Left lung (tissue), 10 donors: Measurements from ENCODE around the gene ZSCAN10. TPM values are rescaled to one million over a fixed set of nuclear protein-coding genes. Genes with fewer than 3 reads are reported as not detected.

ENCODE experiments used
- ATAC-seq: fragments of 200-7000 bp; cut with Tn5 transposase; one replicate; pipeline ENCODE4 v1.9.1; 2020; ENCODE audit warnings: moderate library complexity
- DNase-seq, 4 donors: peaks; one replicate each; pipeline ENCODE4 v3.0.0-alpha.2; 2013 to 2020
- H3K27ac ChIP-seq, 2 donors: fragments of 200-600 bp; sonication (generic) in 1 of 2; one replicate each; pipeline versions ENCODE4 v1.5.0 to v1.8.0; 2020 to 2021
- H3K27me3 ChIP-seq, 2 donors: fragments of 200-600 bp; sonication (generic) in 1 of 2; one replicate each; pipeline versions ENCODE4 v1.5.0 to v1.8.0; 2020 to 2021
- H3K36me3 ChIP-seq, 2 donors: fragments of 200-600 bp; sonication (generic) in 1 of 2; one replicate each; pipeline versions ENCODE4 v1.5.0 to v1.8.0; 2020 to 2021
- H3K4me1 ChIP-seq, 2 donors: fragments of 200-600 bp; one replicate each; pipeline ENCODE4 v1.8.0; 2021
- H3K4me3 ChIP-seq, 2 donors: fragments of 200-600 bp; sonication (generic) in 1 of 2; one replicate each; pipeline versions ENCODE4 v1.5.0 to v1.8.0; 2020 to 2021; ENCODE audit warnings: mild to moderate bottlenecking in 1 of 2
- H3K9me3 ChIP-seq, 2 donors: fragments of 200-600 bp; sonication (generic) in 1 of 2; one replicate each; pipeline versions ENCODE4 v1.5.0 to v1.8.0; 2020 to 2021
- intact Hi-C, 2 donors: fragments of 100-400 bp; cut with DNase I; formaldehyde crosslinking; loops; one replicate each; pipeline versions ENCODE4 v1.11.2 to v1.14.2; 2022
- polyA plus RNA-seq, 6 donors: library from polyadenylated mRNA; unstranded; fragments of 120-200 nt; gene quantifications; one replicate each; pipeline ENCODE4 v1.2.1, GENCODE V29; 2013; ENCODE audit not compliant: insufficient read length in 6 of 6
- total RNA-seq, 2 donors: library from RNA; stranded (reverse); fragmentation: NEBNext Ultra II Directional; extraction: Animal tissue kit (Norgen Biotek cat#: 25700); gene quantifications; one replicate each; pipeline ENCODE4 v1.2.1, GENCODE V29; 2021
- TF ChIP-seq, protein P1 (sequence below), 2 donors: fragments of 200-600 bp; sonication (generic) in 1 of 2; IDR thresholded peaks; one replicate each; pipeline versions ENCODE4 v1.5.0 to v1.8.0; 2021; ENCODE audit warnings: antibody characterized with exemption in 2 of 2
- donor health status: DM: no; HTN: yes; CAD: no.
- donor health status: DM: no; HTN: no; CAD: no.

Gene ZSCAN10
- total and polyA plus RNA-seq, 8 donors, result 0.13 TPM; not detected in 7

DNA sequence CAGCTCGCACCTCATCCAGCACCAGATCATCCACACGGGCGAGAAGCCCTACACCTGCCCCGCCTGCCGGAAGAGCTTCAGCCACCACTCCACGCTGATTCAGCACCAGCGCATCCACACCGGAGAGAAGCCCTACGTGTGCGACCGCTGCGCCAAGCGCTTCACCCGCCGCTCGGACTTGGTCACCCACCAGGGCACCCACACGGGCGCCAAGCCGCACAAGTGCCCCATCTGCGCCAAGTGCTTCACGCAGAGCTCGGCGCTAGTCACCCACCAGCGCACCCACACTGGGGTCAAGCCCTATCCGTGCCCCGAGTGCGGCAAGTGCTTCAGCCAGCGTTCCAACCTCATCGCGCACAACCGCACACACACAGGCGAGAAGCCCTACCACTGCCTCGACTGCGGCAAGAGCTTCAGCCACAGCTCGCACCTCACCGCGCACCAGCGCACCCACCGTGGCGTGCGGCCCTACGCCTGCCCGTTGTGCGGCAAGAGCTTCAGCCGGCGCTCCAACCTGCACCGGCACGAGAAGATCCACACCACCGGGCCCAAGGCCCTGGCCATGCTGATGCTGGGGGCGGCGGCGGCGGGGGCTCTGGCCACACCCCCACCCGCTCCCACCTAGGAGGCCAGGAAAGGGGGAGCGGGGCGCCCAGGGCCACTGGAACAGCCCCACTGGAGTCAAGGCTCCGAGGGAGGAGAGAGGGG is 20.8 kb upstream of the ZSCAN10 start:
- peak in 1 of 4 donors; percentile 74 for DNase-seq

DNA sequence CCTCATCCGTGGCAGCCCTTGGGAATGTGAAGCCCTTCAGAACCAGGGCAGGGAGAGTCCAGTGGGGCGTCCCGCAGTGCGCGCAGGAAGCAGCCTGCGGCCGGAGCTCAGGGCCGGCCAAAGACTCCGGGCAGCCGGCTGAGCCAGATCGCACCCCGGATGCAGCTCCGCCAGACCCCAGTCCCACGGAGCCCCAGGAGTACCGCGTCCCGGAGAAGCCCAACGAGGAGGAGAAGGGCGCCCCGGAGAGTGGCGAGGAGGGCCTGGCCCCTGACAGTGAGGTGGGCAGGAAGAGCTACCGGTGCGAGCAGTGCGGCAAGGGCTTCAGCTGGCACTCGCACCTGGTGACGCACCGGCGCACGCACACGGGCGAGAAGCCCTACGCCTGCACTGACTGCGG is 20.2 kb upstream of the ZSCAN10 start:
- ATAC-seq, result no peak
- peaks cover 0 to 55% of the 10 kb centered on the region in 2 donors for H3K36me3 ChIP-seq
- H3K9me3 ChIP-seq, result no peaks in the 10 kb centered on the region
- H3K4me1 ChIP-seq, result peaks cover 5 to 9% of the 10 kb centered on the region in 2 donors
- intact Hi-C loops, result no loop called here
- no peak overlapping the region for H3K4me3 ChIP-seq
- H3K27me3 ChIP-seq, result no peaks in the 10 kb centered on the region
- TF ChIP-seq, protein P1, sequence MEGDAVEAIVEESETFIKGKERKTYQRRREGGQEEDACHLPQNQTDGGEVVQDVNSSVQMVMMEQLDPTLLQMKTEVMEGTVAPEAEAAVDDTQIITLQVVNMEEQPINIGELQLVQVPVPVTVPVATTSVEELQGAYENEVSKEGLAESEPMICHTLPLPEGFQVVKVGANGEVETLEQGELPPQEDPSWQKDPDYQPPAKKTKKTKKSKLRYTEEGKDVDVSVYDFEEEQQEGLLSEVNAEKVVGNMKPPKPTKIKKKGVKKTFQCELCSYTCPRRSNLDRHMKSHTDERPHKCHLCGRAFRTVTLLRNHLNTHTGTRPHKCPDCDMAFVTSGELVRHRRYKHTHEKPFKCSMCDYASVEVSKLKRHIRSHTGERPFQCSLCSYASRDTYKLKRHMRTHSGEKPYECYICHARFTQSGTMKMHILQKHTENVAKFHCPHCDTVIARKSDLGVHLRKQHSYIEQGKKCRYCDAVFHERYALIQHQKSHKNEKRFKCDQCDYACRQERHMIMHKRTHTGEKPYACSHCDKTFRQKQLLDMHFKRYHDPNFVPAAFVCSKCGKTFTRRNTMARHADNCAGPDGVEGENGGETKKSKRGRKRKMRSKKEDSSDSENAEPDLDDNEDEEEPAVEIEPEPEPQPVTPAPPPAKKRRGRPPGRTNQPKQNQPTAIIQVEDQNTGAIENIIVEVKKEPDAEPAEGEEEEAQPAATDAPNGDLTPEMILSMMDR (IDR thresholded peaks at IDR 0.05), result no peak
- H3K27ac ChIP-seq, result no peak overlapping the region
- peak in 1 of 4 donors; percentile 61 for DNase-seq

More for the DNA sequence above, 20.8 kb upstream of the ZSCAN10 start:
- no peaks in the 10 kb centered on the region for H3K9me3 ChIP-seq
- intact Hi-C loops, result no loop called here
- peaks cover 5 to 9% of the 10 kb centered on the region in 2 donors for H3K4me1 ChIP-seq
- H3K36me3 ChIP-seq, result peaks cover 0 to 54% of the 10 kb centered on the region in 2 donors
- H3K27me3 ChIP-seq, result no peaks in the 10 kb centered on the region
- no peak overlapping the region for H3K27ac ChIP-seq
- TF ChIP-seq, protein P1 (IDR thresholded peaks at IDR 0.05), result no peak
- no peak for ATAC-seq
- no peak overlapping the region for H3K4me3 ChIP-seq

DNA sequence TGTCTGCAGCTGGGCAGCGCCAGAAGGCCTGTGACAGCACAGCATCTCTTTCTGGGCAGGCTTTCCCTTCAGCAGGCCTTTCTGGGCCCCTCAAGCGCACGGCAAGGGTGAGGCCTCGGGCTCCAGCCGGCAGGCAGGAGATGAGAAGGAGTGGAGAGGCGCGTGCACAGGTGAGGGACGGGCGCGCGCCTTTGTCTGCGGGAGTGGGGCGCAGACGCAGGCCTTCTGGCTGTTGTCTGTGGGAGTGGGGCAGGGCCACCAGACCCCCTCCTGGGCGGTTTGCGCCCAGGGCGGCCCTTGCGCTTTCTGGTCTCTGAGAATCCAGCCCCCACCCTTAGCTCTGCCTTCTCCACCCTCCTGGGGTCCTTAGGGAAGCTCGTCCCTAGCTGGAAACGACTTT is 19.8 kb upstream of the ZSCAN10 start:
- Histone ChIP-seq H3K27ac (no peak overlapping the region), H3K9me3 (no peaks in the 10 kb centered on the region), H3K36me3 (peaks cover 0 to 55% of the 10 kb centered on the region in 2 donors), H3K4me1 (peaks cover 9 to 12% of the 10 kb centered on the region in 2 donors), H3K27me3 (no peaks in the 10 kb centered on the region), H3K4me3 (no peak overlapping the region)
- TF ChIP-seq, protein P1 (IDR thresholded peaks at IDR 0.05), result no peak
- intact Hi-C loops, result no loop called here
- ATAC-seq (no peak), DNase-seq (peak in 1 of 4 donors; percentile 63)

DNA sequence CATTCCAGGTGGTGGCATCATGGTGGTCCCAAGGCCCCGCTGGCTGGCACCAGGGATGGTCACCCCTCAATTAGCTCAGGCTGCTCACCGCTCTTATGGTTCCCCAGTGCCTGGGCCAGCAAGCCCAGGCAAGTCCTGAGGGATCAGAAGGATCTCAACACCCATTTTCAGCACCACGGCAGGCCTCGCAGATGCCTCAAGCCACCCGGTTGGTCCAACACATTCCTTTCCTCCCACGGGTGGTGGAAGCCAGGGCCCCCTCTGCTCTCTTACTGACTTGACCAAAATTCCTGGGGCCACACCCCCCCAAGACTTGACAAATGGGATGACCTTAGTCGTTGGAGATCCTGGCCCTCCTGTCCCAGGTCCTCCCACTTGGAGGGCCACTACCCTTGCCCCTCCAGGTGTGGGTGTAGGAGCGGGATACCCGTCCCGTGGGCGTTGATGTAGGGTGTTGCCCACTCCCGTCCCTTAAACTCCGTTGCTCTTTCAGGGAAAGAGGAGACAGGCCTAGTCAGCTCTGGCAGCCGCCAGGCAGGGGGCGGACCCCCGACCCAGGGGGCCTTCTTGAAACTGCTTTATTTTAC is 19.2 kb upstream of the ZSCAN10 start:
- no peak overlapping the region for H3K4me3 ChIP-seq
- H3K9me3 ChIP-seq, result no peaks in the 10 kb centered on the region
- DNase-seq (peak in 1 of 4 donors; percentile 55), ATAC-seq (no peak)
- H3K4me1 ChIP-seq, result peaks cover 9 to 13% of the 10 kb centered on the region in 2 donors
- H3K36me3 ChIP-seq, result peaks cover 0 to 55% of the 10 kb centered on the region in 2 donors
- H3K27me3 ChIP-seq, result no peaks in the 10 kb centered on the region
- TF ChIP-seq, protein P1 (IDR thresholded peaks at IDR 0.05), result no peak
- intact Hi-C loops, result no loop called here
- H3K27ac ChIP-seq, result no peak overlapping the region

DNA sequence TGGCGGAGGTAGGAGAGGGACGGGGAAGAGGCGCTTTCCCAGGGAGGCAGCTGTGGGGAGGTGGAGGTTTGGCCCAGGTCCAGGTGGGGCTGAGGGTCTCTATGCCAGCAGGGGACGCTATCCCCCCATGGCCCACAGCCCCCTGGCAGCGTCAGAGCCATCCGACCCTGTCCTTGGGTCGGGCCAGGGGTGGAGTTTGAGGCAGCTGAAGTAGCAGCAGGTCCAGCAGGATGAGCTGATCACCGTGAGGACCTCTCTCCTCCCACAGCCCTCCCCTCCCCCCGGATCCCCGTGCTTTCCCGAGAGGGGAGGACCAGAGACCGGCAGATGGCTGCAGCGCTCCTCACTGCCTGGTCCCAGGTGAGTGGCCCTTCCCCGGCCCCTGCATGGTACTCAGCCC is 16.5 kb upstream of the ZSCAN10 start:
- DNase-seq, result no peak
- H3K36me3 ChIP-seq, result peaks cover 0 to 50% of the 10 kb centered on the region in 2 donors
- H3K27me3 ChIP-seq, result peaks cover 0 to 5% of the 10 kb centered on the region in 2 donors
- TF ChIP-seq, protein P1 (IDR thresholded peaks at IDR 0.05), result no peak
- no peak overlapping the region for H3K4me3 ChIP-seq
- H3K4me1 ChIP-seq, result peaks cover 12 to 25% of the 10 kb centered on the region in 2 donors
- no peaks in the 10 kb centered on the region for H3K9me3 ChIP-seq
- H3K27ac ChIP-seq, result no peak overlapping the region
- intact Hi-C loops, result no loop called here
- no peak for ATAC-seq
